ENCODE measurements around the gene LRIT1.

The LRIT1 gene

GRCh38 chr10:84254552-84255478, 13.5 kb upstream of the LRIT1 start:
- DNase-seq (ENCODE audit: low read depth) = no peak

- no peak for DNase-seq (ENCODE audit: low read depth)
Measured at GRCh38 chr10:84248794-84249193, 7.4 kb upstream of the LRIT1 start.

- DNase-seq (ENCODE audit: low read depth) = no peak
Measured at GRCh38 chr10:84247496-84247895, 6.2 kb upstream of the LRIT1 start.

DNA sequence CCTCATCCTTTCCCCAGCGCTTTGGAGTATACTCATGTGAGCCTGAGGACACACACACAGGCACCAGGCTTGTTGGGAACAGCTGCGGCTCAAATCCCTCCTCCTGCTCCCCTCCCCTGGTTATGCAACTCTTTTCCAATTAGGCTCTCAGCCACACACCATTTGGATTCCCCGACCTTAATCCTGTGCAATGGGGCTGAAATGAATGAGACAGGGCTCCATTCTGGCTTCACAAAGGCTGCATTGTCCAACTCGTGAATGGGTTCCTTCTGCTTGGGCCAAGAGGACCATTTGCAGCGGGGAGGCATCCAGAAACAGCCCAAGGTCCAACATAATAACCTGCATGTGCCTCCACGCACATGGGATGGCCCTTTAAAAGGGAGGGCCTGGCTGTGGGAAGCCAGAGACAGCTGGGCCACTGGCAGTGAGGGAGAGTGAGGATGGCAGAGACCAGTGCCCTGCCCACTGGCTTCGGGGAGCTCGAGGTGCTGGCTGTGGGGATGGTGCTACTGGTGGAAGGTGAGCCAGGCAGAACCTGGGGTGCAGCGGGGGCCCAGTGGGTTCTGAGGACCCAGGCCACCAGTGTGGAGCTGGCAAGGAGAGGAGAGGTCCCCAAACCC, 3.4 kb upstream of the LRIT1 start, which contains the start of gene RGR:
Gene RGR (plus strand): TSS at position 403 of the 620 bp plus-strand sequence. CDS start 38 bp downstream, at position 441.
- DNase-seq (ENCODE audit: low read depth) = no peak

GRCh38 chr10:84243759-84244158, 2.4 kb upstream of the LRIT1 start:
- DNase-seq (ENCODE audit: low read depth) = no peak

DNA sequence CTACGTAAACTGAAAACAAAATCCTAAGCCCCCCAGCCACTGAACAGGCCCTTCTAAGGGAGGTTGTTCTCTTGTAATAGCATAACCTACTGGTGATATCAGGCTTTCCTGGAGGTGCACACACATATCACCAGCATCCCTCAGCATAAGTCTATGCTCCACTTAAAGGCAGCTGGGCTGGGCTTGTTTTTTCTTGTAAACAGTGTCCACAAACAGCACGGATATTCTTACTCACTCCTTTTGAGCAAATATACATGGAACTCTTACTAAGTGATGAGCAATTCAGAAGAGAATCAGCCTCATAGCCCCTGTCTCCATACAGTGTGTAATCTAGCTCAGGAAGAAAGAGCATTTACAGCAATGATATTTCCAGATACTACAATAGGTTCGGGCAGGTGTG, 2.4 kb downstream of the LRIT1 start:
- DNase-seq (ENCODE audit: low read depth) = no peak

DNA sequence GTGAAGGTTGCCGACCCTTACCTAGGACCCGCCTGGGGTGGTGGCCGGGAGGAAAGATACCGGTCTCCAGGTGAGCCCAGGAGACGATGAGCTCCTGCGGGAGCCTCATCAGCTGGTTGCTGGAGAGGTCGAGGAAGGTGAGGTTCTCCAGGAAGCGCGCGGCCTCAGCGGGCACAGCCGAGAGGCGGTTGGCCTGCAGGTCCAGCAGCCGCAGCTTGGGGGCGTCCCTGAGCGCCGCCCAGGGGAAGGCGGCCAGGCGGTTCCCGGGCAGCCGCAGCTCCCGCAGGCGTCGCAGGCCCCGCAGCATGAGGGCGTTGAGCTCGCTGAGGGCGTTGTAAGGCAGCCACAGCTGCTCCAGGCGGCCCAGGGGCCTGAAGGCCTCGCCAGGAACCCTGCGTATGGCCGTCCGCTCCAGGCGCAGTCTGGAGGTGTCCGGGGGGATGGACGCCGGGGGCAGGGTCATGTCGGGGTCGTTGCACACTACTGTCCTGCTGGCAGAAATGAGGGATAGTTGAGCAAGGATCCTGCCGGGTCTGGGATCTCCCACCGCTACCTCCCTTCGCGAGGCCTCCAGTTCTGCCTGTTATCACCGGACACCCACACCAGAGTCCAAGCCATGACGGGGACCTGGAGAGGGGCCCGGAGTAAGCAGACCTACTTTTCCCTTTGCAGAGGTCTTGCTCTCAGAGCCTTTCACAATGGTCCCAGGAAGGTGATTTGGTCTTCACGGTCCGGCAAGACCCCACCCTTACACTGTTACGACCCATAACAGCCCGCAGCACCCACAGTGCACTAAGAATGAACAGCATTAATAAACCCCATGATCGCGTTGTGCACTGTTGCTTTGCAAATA, 3.9 kb downstream of the LRIT1 start:
- no peak for DNase-seq (ENCODE audit: low read depth)

DNA sequence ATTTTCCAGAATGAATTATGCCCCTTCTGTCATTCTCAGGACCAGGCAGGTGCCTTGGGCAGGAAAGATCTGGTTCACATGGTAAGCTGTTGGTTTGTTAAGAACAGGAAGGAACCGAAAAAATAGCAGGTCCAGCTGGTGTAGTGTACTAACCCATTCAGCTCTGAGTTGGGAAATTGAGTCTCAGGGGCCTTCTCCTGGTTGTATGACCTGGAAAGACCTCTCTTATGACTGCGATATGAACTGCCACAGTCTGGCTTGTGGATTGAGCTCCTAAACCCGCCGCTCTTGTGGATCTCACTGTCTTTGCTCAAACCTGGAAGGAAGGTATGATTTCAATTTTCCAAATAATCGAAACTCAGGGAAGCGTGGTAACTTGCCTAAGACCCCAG, 4.5 kb downstream of the LRIT1 start:
- DNase-seq (ENCODE audit: low read depth) = no peak

DNA sequence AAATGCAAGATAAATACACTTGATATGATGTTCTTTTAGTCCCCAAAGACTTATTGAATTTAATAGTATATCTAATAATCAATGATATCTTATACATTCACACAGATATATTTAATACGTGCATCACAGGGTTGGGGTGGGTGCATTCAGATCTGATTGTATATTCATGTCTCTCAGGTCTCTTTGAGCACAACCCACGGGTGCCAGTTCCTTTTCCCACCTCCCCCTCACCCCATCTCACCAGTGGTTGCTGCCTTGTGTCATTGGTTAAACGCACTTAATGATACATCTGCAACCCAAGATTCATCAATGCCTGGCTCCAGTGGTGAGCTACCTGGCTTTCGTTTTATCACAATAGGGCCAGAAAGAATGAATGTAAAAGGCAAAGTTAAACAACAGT, 6.2 kb downstream of the LRIT1 start:
- DNase-seq (ENCODE audit: low read depth) = no peak

- no peak for DNase-seq (ENCODE audit: low read depth)
Measured at GRCh38 chr10:84234479-84234878, 6.9 kb downstream of the LRIT1 start.

DNA sequence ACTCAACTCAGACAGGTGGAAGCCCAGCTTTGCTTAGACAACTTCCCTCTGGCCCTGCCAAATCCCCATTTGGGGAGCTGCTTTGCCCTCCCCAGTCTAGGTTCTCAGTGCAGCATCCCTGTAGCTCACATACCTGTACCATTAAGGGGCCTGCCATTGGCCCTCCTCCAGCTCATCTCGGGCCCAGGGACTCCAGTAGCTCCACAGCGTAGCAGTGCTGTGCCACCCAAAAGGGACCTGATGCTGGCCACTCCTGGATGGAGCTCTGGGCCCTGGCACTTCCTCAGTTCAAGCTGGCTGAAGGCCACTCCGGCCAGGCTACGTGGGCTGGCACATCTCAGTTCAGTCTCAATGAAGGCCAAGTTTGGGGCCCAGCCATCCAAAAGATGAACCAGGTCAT, 7.4 kb downstream of the LRIT1 start:
- no peak for DNase-seq (ENCODE audit: low read depth)

GRCh38 chr10:84232376-84232775, 9.0 kb downstream of the LRIT1 start:
- DNase-seq (ENCODE audit: low read depth) = no peak

DNA sequence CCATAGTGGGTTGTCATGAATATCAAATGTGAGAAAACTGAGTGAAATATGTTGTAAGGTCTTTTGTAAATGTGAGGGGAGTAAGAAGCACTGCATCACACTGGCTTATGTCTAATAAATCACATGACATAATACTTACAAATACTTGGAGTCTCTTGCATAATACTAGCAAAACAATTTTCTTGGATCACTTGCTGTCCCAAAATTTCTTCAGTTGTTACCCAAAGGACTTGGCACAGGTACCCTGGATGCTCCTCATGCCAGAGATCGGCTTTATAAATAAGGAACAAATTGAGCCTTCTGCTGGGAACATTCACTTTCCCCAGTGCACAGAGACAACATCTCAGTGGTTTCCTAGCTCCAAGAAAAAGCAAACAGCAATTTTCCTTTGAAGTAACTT, 11.0 kb downstream of the LRIT1 start:
- no peak for DNase-seq (ENCODE audit: low read depth)

- DNase-seq (ENCODE audit: low read depth) = no peak
Measured at GRCh38 chr10:84227810-84228209, 13.5 kb downstream of the LRIT1 start.

- no peak for DNase-seq (ENCODE audit: low read depth)
Measured at GRCh38 chr10:84226616-84227015, 14.7 kb downstream of the LRIT1 start.

DNA sequence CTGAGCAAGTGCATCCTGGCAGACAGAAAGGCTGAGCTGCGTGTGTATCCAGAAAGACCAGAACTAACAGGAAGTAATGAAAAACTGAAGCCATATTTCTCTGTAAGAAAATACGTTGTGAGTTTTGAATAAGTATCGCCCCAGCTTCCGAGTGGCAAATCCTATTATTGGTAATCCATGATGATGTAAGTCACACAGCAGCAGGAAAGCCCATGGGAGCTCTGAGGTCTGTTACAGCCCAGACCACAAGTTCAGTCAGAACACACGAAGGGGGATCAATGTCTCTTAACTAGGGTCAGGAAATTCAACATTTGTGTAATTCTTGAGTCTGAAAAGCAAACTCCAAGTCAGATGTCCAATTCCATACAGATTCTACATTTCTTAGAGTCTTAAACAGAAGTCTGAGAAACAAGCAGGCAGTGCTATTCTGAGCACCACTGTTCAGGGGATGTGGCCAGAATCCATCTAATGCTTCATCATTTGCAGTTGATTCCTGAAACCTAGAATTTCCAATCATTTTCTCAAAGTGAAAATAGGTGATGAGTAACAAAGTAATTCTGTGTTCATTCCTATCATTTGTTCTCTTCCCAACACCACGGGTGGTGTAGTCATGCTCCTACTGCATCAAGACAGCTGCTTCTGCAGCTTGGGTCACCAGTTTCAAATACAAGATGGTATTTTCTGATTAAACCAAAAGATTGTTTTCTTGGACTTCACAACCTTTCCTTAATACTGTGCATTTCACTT, 15.7 kb downstream of the LRIT1 start, which contains the start of gene LRIT2:
Gene LRIT2 (minus strand): TSS at position 118 of the 747 bp plus-strand sequence. CDS start 24 bp downstream, at position 94.
- DNase-seq (ENCODE audit: low read depth) = no peak

DNA sequence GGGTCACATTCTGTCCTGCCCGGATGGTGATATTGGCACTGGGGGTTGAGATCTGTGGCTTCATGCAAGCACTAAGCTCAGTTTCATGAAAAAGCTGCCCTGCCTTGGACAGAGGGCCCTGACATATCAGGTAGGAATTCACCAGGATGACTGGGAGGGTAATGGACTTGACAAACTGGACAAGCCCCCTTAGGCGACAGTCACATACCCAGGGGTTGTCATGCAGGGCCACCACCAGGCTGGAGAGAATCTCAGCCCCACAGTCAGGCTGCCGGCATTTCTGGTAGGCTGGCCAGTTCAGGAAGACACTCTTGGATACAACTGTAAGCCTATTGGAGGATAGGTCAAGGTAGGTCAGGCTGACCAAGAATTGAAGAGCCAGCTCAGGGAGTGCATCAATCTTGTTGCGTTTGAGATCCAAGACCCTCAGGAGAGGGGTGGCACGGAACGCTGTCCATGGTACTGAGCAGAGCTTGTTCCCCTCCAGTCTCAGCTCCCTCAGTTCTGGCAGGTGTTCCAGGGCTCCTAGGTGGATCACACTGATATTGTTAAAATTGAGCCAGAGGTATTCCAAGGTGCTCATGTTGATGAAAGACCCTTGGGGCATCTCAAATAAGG, 16.8 kb downstream of the LRIT1 start:
- DNase-seq (ENCODE audit: low read depth) = no peak

GRCh38 chr10:84221916-84222315, 19.4 kb downstream of the LRIT1 start:
- DNase-seq (ENCODE audit: low read depth) = no peak

- no peak for DNase-seq (ENCODE audit: low read depth)
Measured at GRCh38 chr10:84217746-84218145, 23.6 kb downstream of the LRIT1 start.

DNA sequence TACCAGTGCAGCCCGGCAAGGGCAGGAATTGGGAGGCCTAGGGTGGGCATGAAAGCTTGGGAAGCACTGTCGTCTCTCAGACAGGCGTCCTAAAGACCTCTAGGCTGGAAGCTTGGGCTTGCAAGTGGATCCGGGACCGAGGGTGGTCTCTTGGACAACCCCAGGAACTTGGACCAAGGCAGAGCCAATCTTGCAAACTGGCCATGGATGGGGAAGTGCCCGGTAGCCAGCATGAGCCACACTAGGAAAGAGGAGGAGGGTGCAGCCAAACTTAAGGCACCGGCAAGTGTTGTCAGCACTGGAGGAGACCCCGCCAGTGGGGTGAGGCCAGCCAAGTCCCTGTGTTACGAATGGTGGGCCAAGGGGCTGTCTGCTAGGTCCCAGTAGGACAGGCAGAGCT, 24.5 kb downstream of the LRIT1 start:
- DNase-seq (ENCODE audit: low read depth) = no peak

- DNase-seq (ENCODE audit: low read depth) = no peak
Measured at GRCh38 chr10:84214612-84215235, 26.6 kb downstream of the LRIT1 start.
